ENCODE measurements around the gene SDK1.

DNA sequence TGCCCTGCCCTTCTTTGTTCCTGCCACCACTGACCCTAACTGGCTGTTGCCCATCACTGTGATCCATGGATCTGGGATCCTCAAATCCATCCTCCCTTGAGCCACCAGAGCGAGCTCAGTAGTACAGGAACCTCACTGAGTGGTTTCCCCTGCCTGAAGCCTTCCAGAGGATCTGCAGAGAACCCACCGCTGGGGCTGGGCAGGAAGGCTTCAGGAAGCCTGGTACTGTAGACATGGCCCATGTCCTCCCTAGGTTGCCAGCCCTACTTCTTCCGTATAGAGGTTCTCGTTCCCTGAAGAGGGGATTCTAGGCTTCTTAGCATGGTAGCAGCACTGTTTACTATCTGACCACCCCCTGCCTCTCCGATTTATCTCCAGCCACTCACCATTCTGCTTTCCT, 693.7 kb downstream of the SDK1 start:
- TF ChIP-seq, protein P1, sequence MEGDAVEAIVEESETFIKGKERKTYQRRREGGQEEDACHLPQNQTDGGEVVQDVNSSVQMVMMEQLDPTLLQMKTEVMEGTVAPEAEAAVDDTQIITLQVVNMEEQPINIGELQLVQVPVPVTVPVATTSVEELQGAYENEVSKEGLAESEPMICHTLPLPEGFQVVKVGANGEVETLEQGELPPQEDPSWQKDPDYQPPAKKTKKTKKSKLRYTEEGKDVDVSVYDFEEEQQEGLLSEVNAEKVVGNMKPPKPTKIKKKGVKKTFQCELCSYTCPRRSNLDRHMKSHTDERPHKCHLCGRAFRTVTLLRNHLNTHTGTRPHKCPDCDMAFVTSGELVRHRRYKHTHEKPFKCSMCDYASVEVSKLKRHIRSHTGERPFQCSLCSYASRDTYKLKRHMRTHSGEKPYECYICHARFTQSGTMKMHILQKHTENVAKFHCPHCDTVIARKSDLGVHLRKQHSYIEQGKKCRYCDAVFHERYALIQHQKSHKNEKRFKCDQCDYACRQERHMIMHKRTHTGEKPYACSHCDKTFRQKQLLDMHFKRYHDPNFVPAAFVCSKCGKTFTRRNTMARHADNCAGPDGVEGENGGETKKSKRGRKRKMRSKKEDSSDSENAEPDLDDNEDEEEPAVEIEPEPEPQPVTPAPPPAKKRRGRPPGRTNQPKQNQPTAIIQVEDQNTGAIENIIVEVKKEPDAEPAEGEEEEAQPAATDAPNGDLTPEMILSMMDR (IDR thresholded peaks at IDR 0.05), result no peak
- TF ChIP-seq NFYB (CRISPR knock-in tag; conservative IDR thresholded peaks at IDR 0.05; ENCODE audit: low read depth) (no peak), ZNF425 (CRISPR knock-in tag; conservative IDR thresholded peaks at IDR 0.05) (no peak), ETV6 (CRISPR knock-in tag; IDR thresholded peaks at IDR 0.05) (no peak), MLX (CRISPR knock-in tag; IDR thresholded peaks at IDR 0.05) (no peak), MAX (CRISPR knock-in tag; IDR thresholded peaks at IDR 0.05) (no peak), CREB1 (CRISPR knock-in tag; IDR thresholded peaks at IDR 0.05) (no peak), TP53 (CRISPR knock-in tag; IDR thresholded peaks at IDR 0.05) (no peak)
- TF ChIP-seq, protein P2, sequence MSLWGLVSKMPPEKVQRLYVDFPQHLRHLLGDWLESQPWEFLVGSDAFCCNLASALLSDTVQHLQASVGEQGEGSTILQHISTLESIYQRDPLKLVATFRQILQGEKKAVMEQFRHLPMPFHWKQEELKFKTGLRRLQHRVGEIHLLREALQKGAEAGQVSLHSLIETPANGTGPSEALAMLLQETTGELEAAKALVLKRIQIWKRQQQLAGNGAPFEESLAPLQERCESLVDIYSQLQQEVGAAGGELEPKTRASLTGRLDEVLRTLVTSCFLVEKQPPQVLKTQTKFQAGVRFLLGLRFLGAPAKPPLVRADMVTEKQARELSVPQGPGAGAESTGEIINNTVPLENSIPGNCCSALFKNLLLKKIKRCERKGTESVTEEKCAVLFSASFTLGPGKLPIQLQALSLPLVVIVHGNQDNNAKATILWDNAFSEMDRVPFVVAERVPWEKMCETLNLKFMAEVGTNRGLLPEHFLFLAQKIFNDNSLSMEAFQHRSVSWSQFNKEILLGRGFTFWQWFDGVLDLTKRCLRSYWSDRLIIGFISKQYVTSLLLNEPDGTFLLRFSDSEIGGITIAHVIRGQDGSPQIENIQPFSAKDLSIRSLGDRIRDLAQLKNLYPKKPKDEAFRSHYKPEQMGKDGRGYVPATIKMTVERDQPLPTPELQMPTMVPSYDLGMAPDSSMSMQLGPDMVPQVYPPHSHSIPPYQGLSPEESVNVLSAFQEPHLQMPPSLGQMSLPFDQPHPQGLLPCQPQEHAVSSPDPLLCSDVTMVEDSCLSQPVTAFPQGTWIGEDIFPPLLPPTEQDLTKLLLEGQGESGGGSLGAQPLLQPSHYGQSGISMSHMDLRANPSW (CRISPR knock-in tag; conservative IDR thresholded peaks at IDR 0.05; ENCODE audit: low read depth), result no peak

Data from WTC11 (cell line).